Right lobe of liver (tissue), 4 donors: ENCODE measurements around the gene MBP.

Experiments used
- POLR2A ChIP-seq: fragments of 450-650 bp; IDR thresholded peaks from one replicate; pipeline ENCODE4 v1.6.1; 2017; ENCODE audit warnings: antibody characterized with exemption, mild to moderate bottlenecking
- TF ChIP-seq, protein P1 (sequence below), 4 donors: fragments of 200-600 bp in 3 of 4; fragments of 450-650 bp in 1 of 4; IDR thresholded peaks; one replicate each; pipeline versions ENCODE4 v1.5.1 to v1.8.0; 2016 to 2022; ENCODE audit warnings: antibody characterized with exemption in 4 of 4, mild to moderate bottlenecking in 2 of 4
- donor health status: DM: no; HTN: no; CAD: no.
- donor health status: DM: no; HTN: no; CAD: no.
- donor health status: DM: no; HTN: yes; CAD: no.

GRCh38 chr18:76953156-76953555 is 179.4 kb downstream of the MBP start:
- TF ChIP-seq, protein P1, sequence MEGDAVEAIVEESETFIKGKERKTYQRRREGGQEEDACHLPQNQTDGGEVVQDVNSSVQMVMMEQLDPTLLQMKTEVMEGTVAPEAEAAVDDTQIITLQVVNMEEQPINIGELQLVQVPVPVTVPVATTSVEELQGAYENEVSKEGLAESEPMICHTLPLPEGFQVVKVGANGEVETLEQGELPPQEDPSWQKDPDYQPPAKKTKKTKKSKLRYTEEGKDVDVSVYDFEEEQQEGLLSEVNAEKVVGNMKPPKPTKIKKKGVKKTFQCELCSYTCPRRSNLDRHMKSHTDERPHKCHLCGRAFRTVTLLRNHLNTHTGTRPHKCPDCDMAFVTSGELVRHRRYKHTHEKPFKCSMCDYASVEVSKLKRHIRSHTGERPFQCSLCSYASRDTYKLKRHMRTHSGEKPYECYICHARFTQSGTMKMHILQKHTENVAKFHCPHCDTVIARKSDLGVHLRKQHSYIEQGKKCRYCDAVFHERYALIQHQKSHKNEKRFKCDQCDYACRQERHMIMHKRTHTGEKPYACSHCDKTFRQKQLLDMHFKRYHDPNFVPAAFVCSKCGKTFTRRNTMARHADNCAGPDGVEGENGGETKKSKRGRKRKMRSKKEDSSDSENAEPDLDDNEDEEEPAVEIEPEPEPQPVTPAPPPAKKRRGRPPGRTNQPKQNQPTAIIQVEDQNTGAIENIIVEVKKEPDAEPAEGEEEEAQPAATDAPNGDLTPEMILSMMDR (IDR thresholded peaks at IDR 0.05) = no peak
- no peak for TF ChIP-seq POLR2A
